Prostate gland (tissue), 2 donors: ENCODE results near the gene SYCP1.

Experiments
- CTCF ChIP-seq, 4 experiments: fragments of 200-600 bp in 2 of 4; fragments of 450-650 bp in 2 of 4; sonication (generic) in 2 of 4; IDR thresholded peaks; 1 replicate in 3 of 4; 2 replicates in 1 of 4; pipeline ENCODE4 v1.5.1; 2016 to 2019; ENCODE audit warnings: antibody characterized with exemption in 4 of 4, mild to moderate bottlenecking in 2 of 4, moderate library complexity in 2 of 4
- POLR2A ChIP-seq: fragments of 450-650 bp; IDR thresholded peaks from one replicate; pipeline ENCODE4 v1.6.1; 2016; ENCODE audit warnings: antibody characterized with exemption, mild to moderate bottlenecking
- POLR2AphosphoS5 ChIP-seq: sonication (generic); formaldehyde crosslinking; IDR thresholded peaks from one replicate; pipeline ENCODE4 v1.6.1; 2017; ENCODE audit warnings: antibody characterized with exemption

GRCh38 chr1:114986286-114986685, 131.6 kb downstream of the SYCP1 start:
- TF ChIP-seq CTCF (IDR thresholded peaks at IDR 0.05) (no peak), POLR2A (no peak), POLR2AphosphoS5 (no peak)
